K562 (cell line): ENCODE data around the gene TEX14. TPM values are rescaled to one million over a fixed set of nuclear protein-coding genes. Genes with fewer than 3 reads are reported as not detected.
A peak's percentile ranks its signal among the peaks of the same experiment; 100 is the strongest.

Experiments
- ATF6 ChIP-seq: sonication (generic); formaldehyde crosslinking; IDR thresholded peaks from 2 replicates; pipeline ENCODE4 v1.4.0; 2020; ENCODE audit warnings: mild to moderate bottlenecking, missing genetic modification reagents
- BRD9 ChIP-seq: fragments of 450-650 bp; IDR thresholded peaks from 2 replicates; pipeline ENCODE4 v1.6.1; 2018; ENCODE audit warnings: low read depth; ENCODE audit not compliant: partially characterized antibody
- CEBPZ ChIP-seq: fragments of 150-350 bp; IDR thresholded peaks from 2 replicates; pipeline ENCODE4 v1.6.1; 2014; ENCODE audit warnings: low read depth, mild to moderate bottlenecking, low read length, borderline replicate concordance
- DACH1 ChIP-seq: fragments of 450-650 bp; IDR thresholded peaks from 2 replicates; pipeline ENCODE4 v1.6.1; 2018; ENCODE audit not compliant: partially characterized antibody
- PTTG1 ChIP-seq: fragments of 450-650 bp; IDR thresholded peaks from 2 replicates; pipeline ENCODE4 v1.6.1; 2016; ENCODE audit warnings: low read depth, mild to moderate bottlenecking, missing genetic modification characterization, missing compliant biosample characterization
- RCOR1 ChIP-seq, 2 experiments: IDR thresholded peaks; 2 replicates each; pipeline ENCODE4 v1.6.1; 2012; ENCODE audit warnings: low read depth in 2 of 2, low read length in 2 of 2, borderline replicate concordance in 1 of 2, improper control_type of control experiment in 1 of 2
- STAT5A ChIP-seq: IDR thresholded peaks from 2 replicates; pipeline ENCODE4 v1.6.1; 2012; ENCODE audit warnings: low read length, inconsistent platforms, borderline replicate concordance
- TCF7 ChIP-seq: sonication (generic); IDR thresholded peaks from 2 replicates; pipeline ENCODE4 v1.6.1; 2016; ENCODE audit warnings: antibody characterized with exemption, borderline replicate concordance
- TFAP4 ChIP-seq: sonication (generic); formaldehyde crosslinking; IDR thresholded peaks from 2 replicates; pipeline ENCODE4 v1.8.0; 2022; ENCODE audit warnings: missing genetic modification reagents, mild to moderate bottlenecking, moderate library complexity, borderline replicate concordance
- UBTF ChIP-seq, 2 experiments: IDR thresholded peaks; 2 replicates each; pipeline ENCODE4 v1.6.1; 2012; ENCODE audit warnings: improper control_type of control experiment in 2 of 2, low read depth in 2 of 2, low read length in 2 of 2, borderline replicate concordance in 1 of 2
- ZNF140 ChIP-seq: fragments of 250-450 bp; sonication (Bioruptor Pico); IDR thresholded peaks from 2 replicates; pipeline ENCODE4 v1.8.0; 2021; ENCODE audit warnings: moderate library complexity, mild to moderate bottlenecking, inconsistent platforms
- ZNF586 ChIP-seq: fragments of 450-650 bp; formaldehyde crosslinking; conservative IDR thresholded peaks from 2 replicates; pipeline ENCODE4 v1.4.0; 2020; ENCODE audit warnings: mild to moderate bottlenecking, moderate library complexity
- ZNF696 ChIP-seq: fragments of 250-450 bp; sonication (Bioruptor Pico); conservative IDR thresholded peaks from 2 replicates; pipeline ENCODE4 v1.4.0; 2020; ENCODE audit warnings: mild to moderate bottlenecking, moderate library complexity
- polyA plus RNA-seq, 8 experiments: library from polyadenylated mRNA; depleted of rRNA in 4 of 8; stranded (reverse) in 5 of 8; unstranded in 3 of 8; fragments of >200 nt; fragmentation: Nextera tagmentation in 2 of 8; fragmentation: Illumina TruSeq in 1 of 8; extraction: Ambion mirVana in 2 of 8; extraction: Trizol in 1 of 8; gene quantifications; 2 replicates each; pipeline versions ENCODE4 v1.2.1 to v1.2.3, GENCODE V29; 2011 to 2014; ENCODE audit warnings: inconsistent platforms in 1 of 8, missing spikeins in 1 of 8
- total RNA-seq, 7 experiments: library from RNA; depleted of rRNA in 6 of 7; stranded (reverse); fragments of >200 nt in 6 of 7; fragmentation: Illumina TruSeq in 2 of 7; extraction: Trizol in 2 of 7; gene quantifications; 2 replicates each; pipeline versions ENCODE4 v1.2.1 to v1.2.3, GENCODE V29; 2011 to 2021; ENCODE audit warnings: low replicate concordance in 1 of 7

TEX14 gene
- total and polyA plus RNA-seq, 9 of the 15 experiments (the other 6 are each of a cell fraction or from before 2014, with no cell fraction given): 0.05 to 0.12 (median 0.09) TPM; not detected in 1

- no peak for TF ChIP-seq CEBPZ
- no peak for TF ChIP-seq BRD9
- TF ChIP-seq DACH1: no peak
- TF ChIP-seq RCOR1 (IDR thresholded peaks at IDR 0.05; ENCODE audit: borderline replicate concordance in 1 of 2, low read depth in 2 of 2, low read length in 2 of 2): 0 out of 4 replicates have a peak, but pooled peaks of 1 of the 2 experiments have one; percentile 6
- no peak for TF ChIP-seq ATF6
- no peak for TF ChIP-seq ZNF140
- TF ChIP-seq TFAP4 (CRISPR knock-in tag): no peak
- no peak for TF ChIP-seq ZNF586 (CRISPR knock-in tag)
- no peak for TF ChIP-seq UBTF (IDR thresholded peaks at IDR 0.05; ENCODE audit: borderline replicate concordance in 1 of 2, low read depth in 2 of 2, low read length in 2 of 2)
- TF ChIP-seq ZNF696 (CRISPR knock-in tag): no peak
- peak; percentile 56; the same call in 1 of the 2 replicates for TF ChIP-seq STAT5A
- TF ChIP-seq TCF7: no peak
- no peak for TF ChIP-seq PTTG1
Observed at GRCh38 chr17:58665946-58666857, 25.6 kb downstream of the TEX14 start (continued).
